Mesodermal cell (in vitro differentiated cells): ENCODE measurements around the gene DCTD.

Experiments used
- H3K27ac ChIP-seq: 2 replicates; pipeline ENCODE4 v1.7.0; 2013; ENCODE audit warnings: mild to moderate bottlenecking, low read depth, low read length, moderate library complexity; ENCODE audit not compliant: severe bottlenecking
- H3K36me3 ChIP-seq: 2 replicates; pipeline ENCODE4 v1.7.1; 2013; ENCODE audit warnings: mild to moderate bottlenecking, low read length, moderate library complexity; ENCODE audit not compliant: control insufficient read depth, insufficient read depth
- H3K4me1 ChIP-seq: one replicate; pipeline ENCODE4 v1.7.1; 2013; ENCODE audit warnings: mild to moderate bottlenecking, low read length; ENCODE audit not compliant: insufficient read depth, control insufficient read depth, poor library complexity, severe bottlenecking
- H3K4me3 ChIP-seq: 2 replicates; pipeline ENCODE4 v1.7.0; 2013; ENCODE audit warnings: low read length, control low read depth, mild to moderate bottlenecking; ENCODE audit not compliant: insufficient read depth, poor library complexity, severe bottlenecking; ENCODE audit errors: extremely low read depth
- H3K9me3 ChIP-seq: 2 replicates; pipeline ENCODE4 v1.7.1; 2013; ENCODE audit warnings: mild to moderate bottlenecking, low read length, moderate library complexity; ENCODE audit not compliant: control insufficient read depth
- WGBS, 2 experiments: methylation state at CpG; one replicate each; pipeline ENCODE4 v1.1.5; 2013; ENCODE audit warnings: missing lambda C conversion rate in 2 of 2; ENCODE audit not compliant: insufficient coverage in 2 of 2; 5-methylcytosine and 5-hydroxymethylcytosine counted together

Gene DCTD

GRCh38 chr4:182856862-182857261 lies 60.3 kb downstream of the DCTD start:
- 93 to 96% methylated on average over 15 of the region's 15 CpGs for WGBS, 2 experiments
- H3K9me3 ChIP-seq, result peaks cover 9% of the 10 kb centered on the region
- H3K4me1 ChIP-seq, result no peaks in the 10 kb centered on the region
- no peak overlapping the region for H3K27ac ChIP-seq
- H3K4me3 ChIP-seq, result no peak overlapping the region
- H3K36me3 ChIP-seq, result no peaks in the 10 kb centered on the region

GRCh38 chr4:182855877-182856276 lies 61.3 kb downstream of the DCTD start:
- no peak overlapping the region for H3K27ac ChIP-seq
- H3K4me1 ChIP-seq, result no peaks in the 10 kb centered on the region
- H3K9me3 ChIP-seq, result peaks cover 9% of the 10 kb centered on the region
- no peak overlapping the region for H3K4me3 ChIP-seq
- no peaks in the 10 kb centered on the region for H3K36me3 ChIP-seq
- WGBS, 2 experiments, result 94% methylated on average over 7 to 10 of the region's 13 CpGs

GRCh38 chr4:182855312-182855711 lies 61.9 kb downstream of the DCTD start:
- Histone ChIP-seq H3K36me3 (no peaks in the 10 kb centered on the region), H3K27ac (no peak overlapping the region), H3K4me1 (no peaks in the 10 kb centered on the region), H3K9me3 (peaks cover 9% of the 10 kb centered on the region), H3K4me3 (no peak overlapping the region)
- WGBS, 2 experiments, result 89 to 96% methylated on average over 12 of the region's 12 CpGs

GRCh38 chr4:182854466-182854865 lies 62.7 kb downstream of the DCTD start:
- WGBS, 2 experiments, result 90 to 94% methylated on average over 3 to 4 of the region's 8 CpGs
- no peaks in the 10 kb centered on the region for H3K4me1 ChIP-seq
- no peak overlapping the region for H3K4me3 ChIP-seq
- H3K9me3 ChIP-seq, result peaks cover 9% of the 10 kb centered on the region
- H3K36me3 ChIP-seq, result no peaks in the 10 kb centered on the region
- no peak overlapping the region for H3K27ac ChIP-seq

- 93 to 96% methylated on average over 7 to 12 of the region's 15 CpGs for WGBS, 2 experiments
- Histone ChIP-seq H3K4me3 (no peak overlapping the region), H3K4me1 (no peaks in the 10 kb centered on the region), H3K9me3 (peaks cover 9% of the 10 kb centered on the region), H3K27ac (no peak overlapping the region), H3K36me3 (no peaks in the 10 kb centered on the region)
These were observed 63.4 kb downstream of the DCTD start for GRCh38 chr4:182853731-182854330.

- 89 to 92% methylated on average over 4 of the region's 6 CpGs for WGBS, 2 experiments
- H3K27ac ChIP-seq, result no peak overlapping the region
- H3K9me3 ChIP-seq, result peaks cover 9% of the 10 kb centered on the region
- no peaks in the 10 kb centered on the region for H3K4me1 ChIP-seq
- H3K4me3 ChIP-seq, result no peak overlapping the region
- no peaks in the 10 kb centered on the region for H3K36me3 ChIP-seq
These were observed 68.5 kb downstream of the DCTD start for GRCh38 chr4:182848685-182849084.

- WGBS, 2 experiments, result 93 to 97% methylated on average over 16 to 22 of the region's 27 CpGs
- no peak overlapping the region for H3K27ac ChIP-seq
- no peaks in the 10 kb centered on the region for H3K36me3 ChIP-seq
These were observed 69.4 kb downstream of the DCTD start for GRCh38 chr4:182847576-182848450.

GRCh38 chr4:182846036-182846435 lies 71.2 kb downstream of the DCTD start:
- Histone ChIP-seq H3K4me3 (no peak overlapping the region), H3K4me1 (no peaks in the 10 kb centered on the region), H3K36me3 (no peaks in the 10 kb centered on the region), H3K27ac (no peak overlapping the region), H3K9me3 (no peaks in the 10 kb centered on the region)
- WGBS, 2 experiments, result 88 to 91% methylated on average over 4 to 7 of the region's 8 CpGs

More at GRCh38 chr4:182847576-182848450, 69.4 kb downstream of the DCTD start:
- Histone ChIP-seq H3K4me3 (no peak overlapping the region), H3K4me1 (no peaks in the 10 kb centered on the region), H3K9me3 (peaks cover 2% of the 10 kb centered on the region)

GRCh38 chr4:182845618-182846017 lies 71.6 kb downstream of the DCTD start:
- Histone ChIP-seq H3K27ac (no peak overlapping the region), H3K9me3 (no peaks in the 10 kb centered on the region), H3K36me3 (no peaks in the 10 kb centered on the region), H3K4me1 (no peaks in the 10 kb centered on the region), H3K4me3 (no peak overlapping the region)
- 90 to 94% methylated on average over 5 to 6 of the region's 6 CpGs for WGBS, 2 experiments

GRCh38 chr4:182843808-182844325 lies 73.3 kb downstream of the DCTD start:
- WGBS, 2 experiments, result 93 to 94% methylated on average over 8 to 9 of the region's 9 CpGs
- no peaks in the 10 kb centered on the region for H3K36me3 ChIP-seq
- H3K9me3 ChIP-seq, result no peaks in the 10 kb centered on the region
- no peaks in the 10 kb centered on the region for H3K4me1 ChIP-seq
- no peak overlapping the region for H3K4me3 ChIP-seq
- H3K27ac ChIP-seq, result no peak overlapping the region
